GM19438 (cell line): Measurements from ENCODE around the gene USP34.

Experiments
- ATAC-seq: cut with Tn5 transposase; IDR thresholded peaks from one replicate; pipeline ENCODE4 v1.9.1; 2021; ENCODE audit warnings: low read depth; ENCODE audit not compliant: unreplicated experiment

The USP34 gene

GRCh38 chr2:61377046-61377445 is 93.8 kb downstream of the USP34 start:
- ATAC-seq, result no peak

DNA sequence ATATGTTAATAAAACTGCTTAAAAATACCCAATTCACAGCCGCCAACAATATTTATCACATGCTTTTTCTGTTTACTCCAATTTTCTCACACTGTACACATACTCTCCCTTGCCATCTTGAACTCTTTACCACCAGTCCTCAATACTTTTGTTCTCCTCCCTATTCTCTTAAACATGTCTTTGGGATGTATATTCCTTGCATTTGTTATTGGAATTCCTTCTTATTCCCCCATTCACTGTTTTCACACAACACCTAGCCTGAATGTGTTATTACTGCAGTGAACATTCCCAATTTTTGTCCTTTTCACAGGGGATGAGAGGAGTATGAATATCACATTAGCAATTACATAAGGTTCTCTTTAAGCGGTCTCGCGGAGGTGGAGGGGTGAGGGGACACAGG is 94.7 kb downstream of the USP34 start:
- no peak for ATAC-seq

DNA sequence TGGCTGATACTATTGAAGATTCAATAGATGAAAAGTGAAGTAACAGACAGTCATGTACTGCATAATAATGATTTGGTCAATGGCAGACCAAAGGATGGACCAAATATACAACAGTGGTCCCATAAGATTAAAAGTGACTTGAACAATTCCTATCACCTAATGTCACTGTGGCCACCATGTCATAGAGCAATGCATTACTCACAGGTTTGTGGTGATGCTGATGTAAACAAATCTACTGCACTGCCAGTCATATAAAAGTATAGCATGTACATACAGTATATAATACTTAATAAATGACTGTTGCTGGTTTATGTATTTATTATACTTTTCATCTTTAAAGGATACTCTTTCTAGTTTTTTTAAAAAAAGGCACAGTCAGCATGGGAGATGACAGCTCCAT is 99.9 kb downstream of the USP34 start:
- ATAC-seq, result no peak

DNA sequence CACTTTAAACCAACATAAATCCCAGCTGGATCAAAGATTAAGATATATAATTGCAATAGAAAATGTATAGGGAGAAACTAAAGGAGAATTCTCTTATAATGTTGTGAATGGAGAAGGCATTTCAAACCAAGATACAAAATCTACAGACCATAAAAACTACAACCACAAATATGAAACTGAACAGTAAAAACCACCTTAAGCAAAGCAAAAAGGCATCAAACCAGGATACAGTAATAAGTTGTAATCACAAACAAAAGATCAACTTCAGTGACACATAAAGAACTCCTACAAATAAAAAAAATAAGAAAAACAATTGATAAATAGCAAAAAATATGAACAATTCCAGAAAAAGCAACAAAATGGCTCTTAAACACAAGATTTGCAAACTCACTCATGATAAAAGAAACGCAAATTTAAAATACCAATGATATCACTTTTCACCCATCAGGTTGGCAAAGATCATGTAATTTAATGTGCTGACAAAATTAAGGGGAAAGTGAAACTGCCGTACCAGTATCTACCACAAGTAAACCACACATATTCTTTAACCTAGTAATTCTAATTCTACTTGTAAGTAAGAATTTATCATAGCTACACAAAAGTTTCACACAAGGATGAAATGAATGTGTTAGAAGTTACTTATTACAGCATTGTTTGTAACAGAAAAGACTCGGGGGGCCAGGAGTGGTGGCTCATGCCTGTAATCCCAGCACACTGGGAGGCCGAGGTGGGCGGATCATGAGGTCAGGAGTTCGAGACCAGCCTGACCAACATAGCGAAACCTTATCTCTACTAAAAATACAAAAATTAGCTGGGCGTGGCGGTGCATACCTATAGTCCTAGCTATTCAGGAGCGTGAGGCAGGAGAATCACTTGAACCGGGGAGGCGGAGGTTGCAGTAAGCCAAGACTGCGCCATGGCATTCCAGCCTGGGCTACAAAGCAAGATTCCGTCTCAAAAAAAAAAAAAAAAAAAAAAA is 101.9 kb downstream of the USP34 start:
- no peak for ATAC-seq

DNA sequence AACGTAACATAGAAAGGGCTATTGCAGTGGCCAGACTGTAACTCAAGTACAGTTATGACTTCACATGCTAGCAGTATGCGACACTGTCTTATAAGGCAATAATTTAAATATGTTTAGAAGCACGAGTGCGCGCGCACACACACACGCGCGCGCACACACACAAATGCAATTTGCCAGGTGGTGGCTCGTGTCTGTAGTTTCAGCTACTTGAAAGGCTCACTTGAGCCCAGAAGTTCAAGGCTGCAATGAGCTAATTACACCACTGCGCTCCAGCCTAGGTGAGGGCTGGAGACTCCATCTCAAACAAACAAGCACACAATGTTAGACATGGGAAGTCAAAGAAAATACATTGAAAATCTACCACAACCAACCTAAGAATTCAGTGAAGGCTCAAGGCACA is 103.7 kb downstream of the USP34 start:
- ATAC-seq, result no peak

DNA sequence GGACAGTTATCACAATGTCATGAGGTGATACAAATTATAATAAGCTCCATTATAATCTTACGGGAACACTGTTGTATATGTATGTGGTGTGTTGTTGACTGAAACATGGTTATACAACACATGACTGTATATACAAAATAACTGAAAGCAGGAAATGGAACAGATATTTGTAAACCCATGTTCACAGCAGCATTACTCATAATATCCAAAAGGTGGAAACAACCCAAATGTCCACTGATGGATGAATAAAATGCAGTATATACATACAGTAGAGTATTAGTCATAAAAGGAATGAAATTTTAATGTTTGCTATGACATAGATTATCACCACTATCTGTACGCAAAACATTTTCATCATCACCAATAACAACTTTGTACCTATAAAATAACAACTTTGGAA is 107.3 kb downstream of the USP34 start:
- ATAC-seq, result no peak

GRCh38 chr2:61362873-61363272 is 108.0 kb downstream of the USP34 start:
- ATAC-seq, result no peak

DNA sequence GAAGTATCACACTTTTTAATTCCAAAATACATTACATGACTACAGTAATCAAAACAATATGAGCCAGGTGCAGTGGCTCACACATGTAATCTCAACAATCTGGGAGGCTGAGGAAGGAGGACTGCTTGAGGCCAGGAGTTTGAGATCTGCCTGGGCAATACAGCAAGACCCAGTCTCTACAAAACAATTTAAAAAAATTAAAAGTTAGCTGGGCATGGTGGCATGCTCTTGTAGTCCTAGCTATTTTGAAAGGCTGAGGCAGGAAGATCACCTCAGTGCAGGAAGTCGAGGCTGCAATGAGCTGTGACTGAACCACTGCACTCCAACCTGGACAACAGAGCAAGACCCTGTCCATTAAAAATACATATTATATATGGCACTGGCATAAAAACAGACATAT is 109.8 kb downstream of the USP34 start:
- ATAC-seq, result no peak

GRCh38 chr2:61359058-61359457 is 111.8 kb downstream of the USP34 start:
- ATAC-seq, result no peak

DNA sequence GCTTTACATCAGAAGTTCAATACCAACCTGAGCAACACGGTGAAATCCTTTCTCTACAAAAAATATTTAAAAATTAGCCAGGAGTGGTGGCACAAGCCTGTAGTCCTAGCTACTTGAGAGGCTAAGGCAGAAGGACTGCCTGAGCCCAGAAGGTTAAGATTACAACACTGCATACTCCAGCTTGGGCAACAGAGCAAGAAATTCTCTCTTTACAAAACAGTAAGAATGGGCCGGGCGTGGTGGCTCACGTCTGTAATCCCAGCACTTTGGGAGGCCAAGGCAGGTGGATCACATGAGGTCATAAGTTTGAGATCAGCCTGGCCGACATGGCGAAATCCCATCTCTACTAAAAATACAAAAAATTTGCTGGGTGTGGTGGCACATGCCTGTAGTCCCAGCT is 113.2 kb downstream of the USP34 start:
- ATAC-seq, result no peak

DNA sequence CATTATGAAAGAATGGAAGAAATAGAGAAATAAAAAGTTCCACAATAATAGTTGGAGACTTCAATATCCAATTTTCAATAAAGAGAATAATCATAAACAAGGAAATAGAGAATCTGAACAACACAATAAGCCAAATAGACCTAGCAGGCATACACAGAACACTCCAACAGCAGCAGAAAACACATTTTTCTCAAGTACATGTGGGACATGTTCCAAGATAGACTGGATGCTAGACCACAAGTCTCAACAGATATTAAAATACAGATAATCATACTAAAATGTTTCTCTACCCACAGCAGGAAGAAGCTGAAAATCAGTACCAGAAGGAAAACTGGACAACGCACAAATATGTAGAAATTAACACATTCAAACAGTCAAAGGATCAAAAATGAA is 113.9 kb downstream of the USP34 start:
- no peak for ATAC-seq

- no peak for ATAC-seq
These were observed 114.5 kb downstream of the USP34 start for GRCh38 chr2:61356261-61356957.

GRCh38 chr2:61354543-61355197 is 116.2 kb downstream of the USP34 start:
- no peak for ATAC-seq

DNA sequence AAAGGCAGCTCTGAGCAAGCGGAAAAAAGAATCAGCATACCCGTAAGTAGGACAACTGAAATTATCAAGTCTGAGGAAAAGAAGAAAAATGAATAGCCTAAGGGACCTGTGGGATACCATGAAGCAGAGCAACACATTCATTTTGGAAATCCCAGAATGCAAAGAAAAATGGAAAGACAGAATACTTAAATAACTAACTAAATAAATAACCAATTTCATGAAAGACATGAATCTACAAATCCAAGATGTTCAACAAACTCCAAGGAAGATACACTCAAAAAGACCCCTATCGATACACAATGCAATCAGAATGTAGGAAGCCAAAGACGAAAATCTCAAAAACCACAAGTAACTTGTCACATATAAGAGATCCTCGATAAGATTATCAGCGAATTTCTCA is 117.0 kb downstream of the USP34 start:
- ATAC-seq, result no peak

DNA sequence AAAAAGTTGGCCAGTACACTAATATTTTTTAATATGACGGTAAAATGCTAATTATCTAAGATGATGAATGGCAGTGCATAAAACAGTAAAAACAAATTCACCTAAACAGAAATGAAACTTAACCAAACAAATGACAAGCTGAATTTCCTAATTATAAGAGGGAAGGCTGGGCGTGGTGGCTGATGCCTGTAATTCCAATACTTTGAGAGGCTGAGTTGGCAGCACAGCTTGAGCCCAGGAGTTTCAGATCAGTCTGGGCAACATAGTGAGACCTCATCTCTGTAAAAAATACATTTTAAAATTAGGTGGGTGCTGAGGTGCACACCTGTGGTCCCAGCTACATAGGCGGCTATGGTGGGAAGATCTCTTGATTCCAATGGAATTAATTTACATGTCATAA is 120.1 kb downstream of the USP34 start:
- ATAC-seq, result no peak

- no peak for ATAC-seq
These were observed 127.7 kb downstream of the USP34 start for GRCh38 chr2:61343141-61343540.

GRCh38 chr2:61340242-61340641 is 130.6 kb downstream of the USP34 start:
- ATAC-seq, result no peak

DNA sequence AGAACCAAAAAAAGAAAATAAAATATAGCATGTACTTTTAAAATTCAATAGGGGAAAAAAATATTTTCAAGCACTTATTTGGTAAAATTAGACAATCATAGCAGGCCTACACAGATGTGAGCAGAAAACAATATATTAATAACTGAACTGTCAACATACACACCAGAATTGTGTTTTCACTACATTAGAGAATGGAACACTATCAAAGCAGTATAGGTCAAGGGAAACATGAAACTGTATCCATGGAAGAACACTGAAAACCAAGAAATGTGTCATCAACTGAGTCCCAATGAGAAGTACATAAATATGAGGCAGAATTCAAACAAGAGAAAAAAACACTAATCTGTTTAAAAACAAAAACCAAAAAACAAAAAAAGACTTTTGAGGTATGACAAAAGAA is 132.4 kb downstream of the USP34 start:
- no peak for ATAC-seq

GRCh38 chr2:61335187-61335586 is 135.7 kb downstream of the USP34 start:
- ATAC-seq, result no peak

DNA sequence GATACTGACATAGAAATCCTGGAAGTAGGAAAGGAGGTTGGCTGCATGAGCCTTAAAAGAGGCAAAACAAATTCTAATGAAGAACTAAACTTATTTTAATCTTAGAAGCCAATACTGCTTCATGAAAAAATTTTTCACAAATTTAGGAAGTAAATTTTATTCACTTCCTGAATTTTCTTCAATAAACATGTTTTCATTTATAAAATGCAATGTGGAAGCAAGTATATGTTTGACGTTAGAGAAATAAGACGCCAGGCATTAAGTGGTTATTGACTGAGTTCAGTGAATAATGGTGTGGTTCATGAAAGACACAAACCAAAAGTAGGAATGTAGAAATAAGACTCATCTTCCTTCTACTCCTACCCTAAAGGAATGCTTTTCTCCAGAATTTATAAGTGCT is 136.4 kb downstream of the USP34 start:
- no peak for ATAC-seq

- ATAC-seq, result no peak
These were observed 142.1 kb downstream of the USP34 start for GRCh38 chr2:61328707-61329251.
